H1 (cell line): ENCODE measurements around the gene DBNL. TPM values are rescaled to one million over a fixed set of nuclear protein-coding genes. Genes with fewer than 3 reads are reported as not detected.

Source experiments
- CTCF ChIA-PET: fragments of 300-600 bp; sonication (Branson Sonifier 250); formaldehyde crosslinking; loops from one replicate; lab custom pipeline; 2021; ENCODE audit not compliant: partially characterized antibody; lab: Charles Lee
- POLR2A ChIA-PET: fragments of 300-600 bp; sonication (Branson Sonifier 250); formaldehyde crosslinking; loops from one replicate; lab custom pipeline; 2021; ENCODE audit warnings: inconsistent platforms; ENCODE audit not compliant: partially characterized antibody; lab: Charles Lee
- DNase-seq, 2 experiments: peaks; one replicate each; pipeline versions ENCODE4 v3.0.0 to v3.0.0-alpha.2; 2010 to 2022; ENCODE audit warnings: low spot score in 2 of 2, low read depth in 1 of 2, mixed read lengths in 1 of 2
- FAIRE-seq: peaks from 2 replicates; lab custom pipeline; 2011; peaks lifted over from hg19 to GRCh38; lab: Jason Lieb, UNC
- H2AFZ ChIP-seq: 2 replicates; pipeline ENCODE4 v1.8.1; 2012; ENCODE audit warnings: low read length, inconsistent platforms
- H2AK5ac ChIP-seq: 2 replicates; pipeline ENCODE4 v1.6.1; 2013; ENCODE audit warnings: low read depth, low read length
- H2BK120ac ChIP-seq: replicated peaks from 2 replicates; pipeline ENCODE3; 2013; ENCODE audit warnings: low read depth, low read length, inconsistent platforms
- H2BK12ac ChIP-seq: 2 replicates; pipeline ENCODE4 v1.6.1; 2013; ENCODE audit warnings: low read depth, low read length
- H2BK15ac ChIP-seq: 2 replicates; pipeline ENCODE4 v1.6.1; 2013; ENCODE audit warnings: low read length
- H2BK20ac ChIP-seq: 2 replicates; pipeline ENCODE4 v1.6.1; 2013; ENCODE audit warnings: low read length
- H2BK5ac ChIP-seq: 2 replicates; pipeline ENCODE4 v1.6.1; 2013; ENCODE audit warnings: low read depth, low read length
- H3K14ac ChIP-seq: 2 replicates; pipeline ENCODE4 v1.6.1; 2013; ENCODE audit warnings: inconsistent platforms; ENCODE audit not compliant: insufficient read length
- H3K18ac ChIP-seq: 2 replicates; pipeline ENCODE4 v1.6.1; 2013; ENCODE audit warnings: low read length; ENCODE audit errors: extremely low read depth
- H3K23ac ChIP-seq: 2 replicates; pipeline ENCODE4 v1.6.1; 2013; ENCODE audit warnings: inconsistent platforms; ENCODE audit not compliant: insufficient read length
- H3K23me2 ChIP-seq: 2 replicates; pipeline ENCODE4 v1.6.1; 2013; ENCODE audit warnings: low read depth, low read length
- H3K27ac ChIP-seq: 2 replicates; pipeline ENCODE4 v1.6.1; 2011; ENCODE audit warnings: low read depth, low read length, inconsistent platforms
- H3K27me3 ChIP-seq, 4 experiments: replicated peaks in 1 of 4; 1 replicate in 1 of 4; 2 replicates in 3 of 4; pipeline versions ENCODE4 v1.6.1 to v1.8.1; 2011 to 2013; ENCODE audit warnings: low read length in 3 of 4, mild to moderate bottlenecking in 3 of 4, inconsistent platforms in 2 of 4, mixed read lengths in 2 of 4, moderate library complexity in 1 of 4; ENCODE audit not compliant: control insufficient read depth in 3 of 4, insufficient read depth in 3 of 4; ENCODE audit errors: extremely low read depth in 1 of 4
- H3K36me3 ChIP-seq, 4 experiments: 2 replicates each; pipeline versions ENCODE4 v1.6.1 to v1.8.1; 2011 to 2013; ENCODE audit warnings: mild to moderate bottlenecking in 4 of 4, low read length in 3 of 4, moderate library complexity in 2 of 4, control low read depth in 1 of 4, inconsistent platforms in 1 of 4; ENCODE audit not compliant: insufficient read depth in 4 of 4, control insufficient read depth in 2 of 4
- H3K4ac ChIP-seq: replicated peaks from 2 replicates; pipeline ENCODE3; 2013; ENCODE audit warnings: low read length, low read depth, mixed read lengths, inconsistent platforms; ENCODE audit not compliant: insufficient read length
- H3K4me1 ChIP-seq, 4 experiments: replicated peaks in 1 of 4; 1 replicate in 1 of 4; 2 replicates in 3 of 4; pipeline versions ENCODE4 v1.6.1 to v1.8.1; 2011 to 2013; ENCODE audit warnings: low read length in 3 of 4, inconsistent platforms in 2 of 4, mixed read lengths in 1 of 4; ENCODE audit not compliant: insufficient read depth in 4 of 4, control insufficient read depth in 3 of 4
- H3K4me2 ChIP-seq, 2 experiments: 2 replicates each; pipeline versions ENCODE4 v1.6.1 to v1.8.1; 2011 to 2013; ENCODE audit warnings: low read depth in 2 of 2, low read length in 2 of 2, control low read depth in 1 of 2, inconsistent platforms in 1 of 2, mild to moderate bottlenecking in 1 of 2; ENCODE audit not compliant: insufficient read depth in 1 of 2
- H3K4me3 ChIP-seq, 4 experiments: fragments of 200-600, 300-600 bp in 1 of 4; sonication (generic), shearing (Covaris generic), sonication (Bioruptor Twin) in 1 of 4; 2 replicates each; pipeline versions ENCODE4 v1.5.1 to v1.8.1; 2011 to 2016; ENCODE audit warnings: low read length in 4 of 4, low read depth in 3 of 4, control low read depth in 2 of 4, inconsistent platforms in 2 of 4, mild to moderate bottlenecking in 2 of 4, mixed read lengths in 1 of 4, moderate library complexity in 1 of 4; ENCODE audit not compliant: insufficient read depth in 2 of 4; ENCODE audit errors: extremely low read depth in 1 of 4
- H3K56ac ChIP-seq: replicated peaks from 2 replicates; pipeline ENCODE3; 2013; ENCODE audit warnings: low read depth, mild to moderate bottlenecking, mixed read lengths, low read length, inconsistent platforms; ENCODE audit not compliant: insufficient read length
- H3K79me1 ChIP-seq: 2 replicates; pipeline ENCODE4 v1.6.1; 2013; ENCODE audit warnings: low read depth, low read length, control low read depth
- H3K79me2 ChIP-seq, 2 experiments: 2 replicates each; pipeline versions ENCODE4 v1.6.1 to v1.8.1; 2012 to 2013; ENCODE audit warnings: low read length in 2 of 2, mild to moderate bottlenecking in 2 of 2, inconsistent platforms in 1 of 2; ENCODE audit not compliant: insufficient read depth in 2 of 2, control insufficient read depth in 1 of 2
- H3K9ac ChIP-seq, 4 experiments: replicated peaks in 1 of 4; 1 replicate in 1 of 4; 2 replicates in 3 of 4; pipeline versions ENCODE4 v1.6.1 to v1.8.1; 2011 to 2013; ENCODE audit warnings: low read depth in 3 of 4, low read length in 3 of 4, control low read depth in 2 of 4, mild to moderate bottlenecking in 2 of 4, moderate library complexity in 2 of 4, inconsistent platforms in 1 of 4; ENCODE audit errors: extremely low read depth in 1 of 4
- H3K9me3 ChIP-seq, 2 experiments: 2 replicates each; pipeline versions ENCODE4 v1.6.1 to v1.8.1; 2012 to 2013; ENCODE audit warnings: mild to moderate bottlenecking in 2 of 2, moderate library complexity in 2 of 2, control low read depth in 1 of 2, inconsistent platforms in 1 of 2, low read depth in 1 of 2, low read length in 1 of 2, mixed read lengths in 1 of 2; ENCODE audit not compliant: insufficient read depth in 2 of 2
- H4K20me1 ChIP-seq, 2 experiments: replicated peaks in 1 of 2; 2 replicates each; pipeline versions ENCODE3 to v1.8.1; 2011 to 2013; ENCODE audit warnings: inconsistent platforms in 2 of 2, low read length in 2 of 2, mild to moderate bottlenecking in 1 of 2; ENCODE audit not compliant: insufficient read depth in 2 of 2, control insufficient read depth in 1 of 2
- H4K5ac ChIP-seq: 2 replicates; pipeline ENCODE4 v1.6.1; 2013; ENCODE audit warnings: low read length, low read depth, mixed read lengths, inconsistent platforms; ENCODE audit not compliant: insufficient read length
- H4K8ac ChIP-seq: 2 replicates; pipeline ENCODE4 v1.8.0; 2013; ENCODE audit warnings: mild to moderate bottlenecking, moderate library complexity, low read length, inconsistent platforms; ENCODE audit not compliant: insufficient read depth; ENCODE audit errors: extremely low read depth
- H4K91ac ChIP-seq: replicated peaks from 2 replicates; pipeline ENCODE3; 2013; ENCODE audit warnings: low read length, mixed read lengths, inconsistent platforms; ENCODE audit not compliant: insufficient read length
- GABPA ChIP-seq: IDR thresholded peaks from 2 replicates; pipeline ENCODE4 v1.6.1; 2011; ENCODE audit warnings: mild to moderate bottlenecking, low read length, moderate library complexity, borderline replicate concordance; ENCODE audit not compliant: insufficient read depth
- HDAC6 ChIP-seq: IDR thresholded peaks from one replicate; pipeline ENCODE4 v1.7.1; 2012; ENCODE audit warnings: low read depth, mild to moderate bottlenecking, inconsistent platforms, low read length, moderate library complexity
- SIN3A ChIP-seq, 2 experiments: IDR thresholded peaks in 1 of 2; conservative IDR thresholded peaks in 1 of 2; 2 replicates each; pipeline ENCODE4 v1.6.1; 2011 to 2012; ENCODE audit warnings: low read length in 2 of 2, improper control_type of control experiment in 1 of 2, low read depth in 1 of 2, mild to moderate bottlenecking in 1 of 2
- WGBS, 2 experiments: shearing (Covaris generic) in 1 of 2; methylation state at CpG; one replicate each; pipeline versions ENCODE4 v1.1.6 to v1.1.7; 2013 to 2015; ENCODE audit warnings: low lambda C conversion rate in 2 of 2, mixed read lengths in 2 of 2, inconsistent platforms in 1 of 2, low coverage in 1 of 2, missing lambda C conversion rate in 1 of 2; ENCODE audit not compliant: insufficient replicate concordance in 2 of 2, insufficient coverage in 1 of 2, insufficient read length in 1 of 2; ENCODE audit errors: extremely low coverage in 1 of 2, missing lambda C conversion rate in 1 of 2; 5-methylcytosine and 5-hydroxymethylcytosine counted together
- polyA plus RNA-seq, 7 experiments: library from polyadenylated mRNA; depleted of rRNA in 3 of 7; stranded (reverse) in 5 of 7; unstranded in 2 of 7; fragments of >200 nt in 5 of 7; fragments of 200-250 nt in 2 of 7; gene quantifications; 1 replicate in 5 of 7; 2 replicates in 1 of 7; 4 replicates in 1 of 7; pipeline versions ENCODE4 v1.2.1 to v1.2.3, GENCODE V29; 2011 to 2013; ENCODE audit warnings: missing spikeins in 2 of 7, mixed read lengths in 2 of 7
- total RNA-seq: library from RNA; stranded (reverse); fragmentation: NEBNext Ultra II Directional; extraction: Animal tissue kit (Norgen Biotek cat#: 25700); gene quantifications from 2 replicates; pipeline ENCODE4 v1.2.1, GENCODE V29; 2021

Gene DBNL
- total and polyA plus RNA-seq, 2 of the 8 experiments (the other 6 are each of a cell fraction or from before 2014, with no cell fraction given): 30.9 to 56.6 TPM

GRCh38 chr7:44068054-44068453 lies 23.6 kb downstream of the DBNL start:
- Histone ChIP-seq H2AFZ (no peak overlapping the region), H2BK12ac (no peak overlapping the region), H3K23me2 (no peaks in the 10 kb centered on the region), H4K91ac (no peak overlapping the region), H3K79me2 (no peaks in the 10 kb centered on the region), H2BK5ac (no peak overlapping the region), H3K18ac (no peak overlapping the region), H3K79me1 (no peaks in the 10 kb centered on the region), H2BK15ac (0 out of 2 replicates have a peak overlapping the region, but pooled peaks have one; percentile 46), H3K4me1 (peaks cover 9 to 30% (median 26%) of the 10 kb centered on the region in 4 experiments), H3K14ac (no peak overlapping the region), H2BK20ac (no peak overlapping the region), H2BK120ac (no peak overlapping the region), H3K4ac (no peak overlapping the region), H4K20me1 (peaks cover 0 to 2% of the 10 kb centered on the region in 2 experiments), H4K8ac (no peak overlapping the region), H2AK5ac (no peak overlapping the region), H3K27me3 (peaks cover 0 to 3% (median 0%) of the 10 kb centered on the region in 4 experiments; a peak in 2 of 7 replicates), H3K27ac (no peak overlapping the region), H3K4me2 (no peak overlapping the region), H3K23ac (no peak overlapping the region), H4K5ac (no peak overlapping the region), H3K4me3 (no peak overlapping the region), H3K56ac (no peak overlapping the region), H3K9ac (no peak overlapping the region), H3K9me3 (no peaks in the 10 kb centered on the region), H3K36me3 (peaks cover 0 to 4% (median 3%) of the 10 kb centered on the region in 4 experiments; a peak in 4 of 8 replicates)
- ChIA-PET POLR2A (interaction anchor here (0.7 to 7.1 kb wide), 8 partner anchors 9 to 67 kb away, joined by 3 to 48 read pairs (median 4); no protein-coding TSS in a partner anchor), CTCF (interaction anchor here (0.9 to 2.7 kb wide), 8 partner anchors 8 to 114 kb away, joined by 3 to 15 read pairs (median 3); no protein-coding TSS in a partner anchor)
- DNase-seq: no peak
- FAIRE-seq: no peak
- TF ChIP-seq HDAC6 (no peak), GABPA (no peak), SIN3A (conservative IDR thresholded peaks at IDR 0.05 in 1 of 2, IDR thresholded peaks at IDR 0.05 in 1 of 2; ENCODE audit: low read depth in 1 of 2, low read length in 2 of 2) (no peak)
- 86% methylated on average over 7 of the region's 7 CpGs; no CpG with 5 or more reads in 1 of the 2 experiments for WGBS, 2 experiments
